Measurements from ENCODE around the gene RHBDD3. TPM values are rescaled to one million over a fixed set of nuclear protein-coding genes. Genes with fewer than 3 reads are reported as not detected.

Gene RHBDD3
- total and polyA plus RNA-seq, 2 of the 8 experiments (the other 6 are each of a cell fraction or from before 2014, with no cell fraction given), result 72.1 to 117 TPM

DNA sequence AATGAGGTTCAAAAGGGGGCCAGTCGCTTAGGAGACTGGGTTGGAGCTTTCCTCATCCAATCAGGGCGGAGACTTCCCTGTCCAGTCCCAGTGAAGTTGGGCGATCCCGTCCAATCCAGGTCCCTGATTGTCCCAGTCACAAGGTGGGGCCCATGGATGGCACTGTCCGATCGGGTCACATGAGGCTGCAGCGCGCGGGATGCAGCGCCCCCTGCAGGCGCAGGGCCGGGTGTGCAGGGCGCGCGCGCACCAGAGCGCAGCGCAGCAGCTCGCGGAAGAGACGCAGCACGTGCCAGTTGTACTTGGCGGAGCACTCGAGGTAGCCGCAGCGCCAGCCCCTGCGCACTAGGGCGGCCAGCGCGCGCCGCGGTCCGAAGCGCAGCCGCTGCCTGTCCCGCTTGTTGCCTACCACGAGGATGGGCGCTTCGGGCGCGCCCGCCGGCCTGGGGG, 45.4 kb upstream of the RHBDD3 start (continued):
- TF ChIP-seq NRF1 (IDR thresholded peaks at IDR 0.05; ENCODE audit: low read depth, low read length), result peak; percentile 49
- TF ChIP-seq TBP (IDR thresholded peaks at IDR 0.05; ENCODE audit: low read depth, low read length), result no peak; the same call in 1 of the 2 replicates
- TF ChIP-seq BACH1 (IDR thresholded peaks at IDR 0.05; ENCODE audit: low read length), result no peak
- peak; percentile 89 for TF ChIP-seq SP4 (IDR thresholded peaks at IDR 0.05; ENCODE audit: low read length)
- no peak for TF ChIP-seq SP2 (IDR thresholded peaks at IDR 0.05; ENCODE audit: low read length)
- peak; percentile 56; the same call in 1 of the 2 replicates for TF ChIP-seq KDM1A (IDR thresholded peaks at IDR 0.05; ENCODE audit: borderline replicate concordance, low read length)
- TF ChIP-seq EP300 (IDR thresholded peaks at IDR 0.05; ENCODE audit: borderline replicate concordance in 1 of 2, low read depth in 2 of 2, low read length in 2 of 2), result no peak
- 0 out of 2 replicates have a peak, but pooled peaks have one; percentile 7 for TF ChIP-seq FOSL1 (IDR thresholded peaks at IDR 0.05; ENCODE audit: insufficient read depth, low read depth, low read length)
- no peak for TF ChIP-seq SUZ12 (IDR thresholded peaks at IDR 0.05; ENCODE audit: low read length)
- peak; percentile 55 for TF ChIP-seq NANOG (IDR thresholded peaks at IDR 0.05; ENCODE audit: insufficient read depth, low read depth, low read length, poor library complexity, severe bottlenecking)
- 0 out of 2 replicates have a peak, but pooled peaks have one; percentile 8 for TF ChIP-seq RXRA (IDR thresholded peaks at IDR 0.05; ENCODE audit: insufficient read depth, low read depth, low read length)
- TF ChIP-seq, protein P1, sequence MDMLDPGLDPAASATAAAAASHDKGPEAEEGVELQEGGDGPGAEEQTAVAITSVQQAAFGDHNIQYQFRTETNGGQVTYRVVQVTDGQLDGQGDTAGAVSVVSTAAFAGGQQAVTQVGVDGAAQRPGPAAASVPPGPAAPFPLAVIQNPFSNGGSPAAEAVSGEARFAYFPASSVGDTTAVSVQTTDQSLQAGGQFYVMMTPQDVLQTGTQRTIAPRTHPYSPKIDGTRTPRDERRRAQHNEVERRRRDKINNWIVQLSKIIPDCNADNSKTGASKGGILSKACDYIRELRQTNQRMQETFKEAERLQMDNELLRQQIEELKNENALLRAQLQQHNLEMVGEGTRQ (IDR thresholded peaks at IDR 0.05; ENCODE audit: low read length), result peak; percentile 91
- TF ChIP-seq SIN3A (conservative IDR thresholded peaks at IDR 0.05 in 1 of 2, IDR thresholded peaks at IDR 0.05 in 1 of 2; ENCODE audit: low read depth in 1 of 2, low read length in 2 of 2), result peak in 1 of 2 experiments; percentile 71; a peak in 2 of 4 replicates
- TF ChIP-seq SIRT6 (IDR thresholded peaks at IDR 0.05; ENCODE audit: low read length), result no peak
- no peak for TF ChIP-seq JUND (IDR thresholded peaks at IDR 0.05; ENCODE audit: low read length)
